ENCODE measurements around the gene LZTS3.

DNA sequence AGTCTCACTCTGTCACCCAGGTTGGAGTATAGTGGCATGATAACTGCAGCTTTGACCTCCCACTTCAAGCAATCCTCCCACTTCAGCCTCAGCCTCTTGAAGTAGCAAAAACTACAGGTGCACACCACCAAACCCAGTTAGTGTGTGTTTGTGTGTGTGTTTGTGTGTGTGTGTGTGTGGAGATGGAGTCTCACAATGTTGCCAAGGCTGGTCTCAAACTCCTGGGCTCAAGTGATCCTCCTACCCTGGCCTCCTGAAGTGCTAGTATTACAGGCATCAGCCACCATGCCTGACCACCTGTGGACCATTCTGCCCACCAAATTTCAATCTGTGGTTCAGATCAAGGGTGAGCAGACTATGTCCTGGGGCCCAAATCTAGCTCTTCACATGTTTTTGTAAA lies 22.4 kb downstream of the LZTS3 start:
- no peak for TF ChIP-seq CTCF (IDR thresholded peaks at IDR 0.05; ENCODE audit: poor library complexity)
- TF ChIP-seq EZH2 (IDR thresholded peaks at IDR 0.05; ENCODE audit: borderline replicate concordance): no peak
